SU-DHL-6 (cell line): ENCODE measurements around the gene MYH11.

Experiments
- H2AFZ ChIP-seq: fragments of 200-600 bp; sonication (generic); 2 replicates; pipeline ENCODE4 v1.6.1; 2014; ENCODE audit warnings: low read depth, mild to moderate bottlenecking, moderate library complexity, mixed read lengths, antibody characterized with exemption, low read length; ENCODE audit not compliant: severe bottlenecking
- H3F3A ChIP-seq: fragments of 200-600 bp; shearing (Covaris generic); 2 replicates; pipeline ENCODE4 v1.6.0; 2016; ENCODE audit warnings: antibody characterized with exemption, mild to moderate bottlenecking; ENCODE audit not compliant: insufficient read depth
- H3K27ac ChIP-seq: fragments of 200-600 bp; sonication (generic); 2 replicates; pipeline ENCODE4 v1.5.1; 2016; ENCODE audit warnings: low read depth, mild to moderate bottlenecking, low read length, moderate library complexity, mixed read lengths
- H3K27me3 ChIP-seq: fragments of 200-600 bp; sonication (generic), shearing (Covaris generic); 2 replicates; pipeline ENCODE4 v1.6.0; 2014; ENCODE audit warnings: mild to moderate bottlenecking, low read length
- H3K36me3 ChIP-seq: fragments of 200-600 bp; sonication (generic); 2 replicates; pipeline ENCODE4 v1.6.1; 2014; ENCODE audit warnings: mild to moderate bottlenecking, low read length, mixed read lengths
- H3K4me2 ChIP-seq: fragments of 300-600, 200-600 bp; shearing (Covaris generic), sonication (generic); 2 replicates; pipeline ENCODE4 v1.6.0; 2014; ENCODE audit warnings: low read length, low read depth, mild to moderate bottlenecking; ENCODE audit not compliant: poor library complexity, severe bottlenecking
- H3K4me3 ChIP-seq: fragments of 200-600 bp; sonication (generic); 2 replicates; pipeline ENCODE4 v1.5.1; 2014; ENCODE audit warnings: antibody characterized with exemption, low read length, mild to moderate bottlenecking, mixed read lengths; ENCODE audit not compliant: insufficient read depth, poor library complexity, severe bottlenecking
- H3K79me2 ChIP-seq: fragments of 200-600 bp; sonication (generic); 2 replicates; pipeline ENCODE4 v1.6.1; 2014; ENCODE audit warnings: mild to moderate bottlenecking, low read length, moderate library complexity; ENCODE audit not compliant: insufficient read depth
- H3K9ac ChIP-seq: fragments of 200-600 bp; sonication (generic); 2 replicates; pipeline ENCODE4 v1.7.0; 2014; ENCODE audit warnings: mild to moderate bottlenecking, low read length
- H3K9me2 ChIP-seq: fragments of 200-600 bp; sonication (generic); replicated peaks from 2 replicates; pipeline ENCODE4 v1.6.1; 2014; ENCODE audit warnings: low read length; ENCODE audit not compliant: insufficient read depth
- H3K9me3 ChIP-seq: fragments of 200-600 bp; sonication (generic); 2 replicates; pipeline ENCODE4 v1.6.1; 2014; ENCODE audit warnings: low read length, mixed read lengths; ENCODE audit not compliant: insufficient read depth
- H4K20me1 ChIP-seq: fragments of 200-600 bp; sonication (generic); 2 replicates; pipeline ENCODE4 v1.6.1; 2014; ENCODE audit warnings: low read depth, mild to moderate bottlenecking, antibody characterized with exemption, low read length, moderate library complexity, mixed read lengths
- CTCF ChIP-seq: fragments of 200-600 bp; sonication (generic); IDR thresholded peaks from one replicate; pipeline ENCODE4 v1.5.1; 2017; ENCODE audit warnings: antibody characterized with exemption, mild to moderate bottlenecking, low read length, moderate library complexity; ENCODE audit not compliant: insufficient read depth, poor library complexity, severe bottlenecking
- EZH2phosphoT487 ChIP-seq: fragments of 200-600 bp; sonication (generic), shearing (Covaris generic); conservative IDR thresholded peaks from 2 replicates; pipeline ENCODE4 v1.6.1; 2018; ENCODE audit warnings: mild to moderate bottlenecking, antibody characterized with exemption, low read length, moderate library complexity, mixed read lengths

MYH11 gene

GRCh38 chr16:15726715-15727114 lies 130.1 kb downstream of the MYH11 start:
- Histone ChIP-seq H3K9me2 (no peaks in the 10 kb centered on the region), H3K79me2 (no peaks in the 10 kb centered on the region), H3K27me3 (no peaks in the 10 kb centered on the region), H2AFZ (no peak overlapping the region), H3K4me3 (no peak overlapping the region), H4K20me1 (no peaks in the 10 kb centered on the region), H3F3A (no peaks in the 10 kb centered on the region), H3K4me2 (no peak overlapping the region), H3K36me3 (no peaks in the 10 kb centered on the region; the same call in 1 of the 2 replicates), H3K27ac (no peak overlapping the region), H3K9me3 (no peaks in the 10 kb centered on the region), H3K9ac (no peak overlapping the region)
- no peak for TF ChIP-seq EZH2phosphoT487
- TF ChIP-seq CTCF: no peak

GRCh38 chr16:15725641-15726240 lies 131.1 kb downstream of the MYH11 start:
- no peaks in the 10 kb centered on the region for H3F3A ChIP-seq
- no peak overlapping the region for H3K27ac ChIP-seq
- H3K79me2 ChIP-seq: no peaks in the 10 kb centered on the region
- TF ChIP-seq EZH2phosphoT487 (no peak), CTCF (no peak)
- H3K27me3 ChIP-seq: no peaks in the 10 kb centered on the region
- no peaks in the 10 kb centered on the region for H4K20me1 ChIP-seq
- H3K4me2 ChIP-seq: no peak overlapping the region
- no peak overlapping the region for H3K9ac ChIP-seq
- H3K9me2 ChIP-seq: no peaks in the 10 kb centered on the region
- H3K9me3 ChIP-seq: no peaks in the 10 kb centered on the region
- no peak overlapping the region for H2AFZ ChIP-seq
- no peak overlapping the region for H3K4me3 ChIP-seq
- no peaks in the 10 kb centered on the region; the same call in 1 of the 2 replicates for H3K36me3 ChIP-seq

- Histone ChIP-seq H3K36me3 (no peaks in the 10 kb centered on the region; the same call in 1 of the 2 replicates), H3K4me2 (no peak overlapping the region), H4K20me1 (no peaks in the 10 kb centered on the region), H3K27ac (no peak overlapping the region), H3K4me3 (no peak overlapping the region), H3K27me3 (no peaks in the 10 kb centered on the region), H2AFZ (no peak overlapping the region), H3K9me2 (no peaks in the 10 kb centered on the region), H3K79me2 (no peaks in the 10 kb centered on the region), H3K9ac (no peak overlapping the region), H3F3A (no peaks in the 10 kb centered on the region), H3K9me3 (no peaks in the 10 kb centered on the region)
- TF ChIP-seq EZH2phosphoT487 (no peak), CTCF (no peak)
Measured at GRCh38 chr16:15723808-15724207, 133.0 kb downstream of the MYH11 start.

GRCh38 chr16:15721018-15721417 lies 135.8 kb downstream of the MYH11 start:
- no peaks in the 10 kb centered on the region; the same call in 1 of the 2 replicates for H3K36me3 ChIP-seq

More at GRCh38 chr16:15721018-15721417, 135.8 kb downstream of the MYH11 start:
- H3K4me3 ChIP-seq: no peak overlapping the region
- H3K4me2 ChIP-seq: no peak overlapping the region
- no peaks in the 10 kb centered on the region for H3K27me3 ChIP-seq
- no peak overlapping the region for H3K9ac ChIP-seq
- H3K9me2 ChIP-seq: no peaks in the 10 kb centered on the region
- H3K27ac ChIP-seq: no peak overlapping the region
- no peaks in the 10 kb centered on the region for H4K20me1 ChIP-seq
- H3K9me3 ChIP-seq: no peaks in the 10 kb centered on the region
- H3F3A ChIP-seq: no peaks in the 10 kb centered on the region
- no peak overlapping the region for H2AFZ ChIP-seq
- TF ChIP-seq CTCF (no peak), EZH2phosphoT487 (no peak)
- H3K79me2 ChIP-seq: no peaks in the 10 kb centered on the region
